HFFc6 (cell line): ENCODE results near the gene ITGB6. TPM values are rescaled to one million over a fixed set of nuclear protein-coding genes. Genes with fewer than 3 reads are reported as not detected.

Source experiments
- DNase-seq: peaks from one replicate; pipeline ENCODE4 v3.0.0-alpha.2; 2018
- H3K27ac Mint-ChIP-seq: 2 replicates; pipeline ENCODE4 v1.8.0; 2020; ENCODE audit warnings: mild to moderate bottlenecking, mixed read lengths
- H3K27me3 Mint-ChIP-seq: 2 replicates; pipeline ENCODE4 v1.8.0; 2021; ENCODE audit warnings: mild to moderate bottlenecking, moderate library complexity, mixed read lengths; ENCODE audit not compliant: insufficient read depth
- H3K36me3 Mint-ChIP-seq: 2 replicates; pipeline ENCODE4 v1.8.0; 2021; ENCODE audit warnings: low read depth, mixed read lengths
- H3K4me1 Mint-ChIP-seq: 2 replicates; pipeline ENCODE4 v1.8.0; 2020; ENCODE audit warnings: low read depth, mixed read lengths
- H3K4me3 Mint-ChIP-seq: 2 replicates; pipeline ENCODE4 v1.8.0; 2020; ENCODE audit warnings: mild to moderate bottlenecking, moderate library complexity, mixed read lengths
- H3K9me3 Mint-ChIP-seq: 2 replicates; pipeline ENCODE4 v1.8.0; 2020; ENCODE audit warnings: mild to moderate bottlenecking, mixed read lengths
- CTCF ChIP-seq: fragments of 200-600 bp; sonication (generic); IDR thresholded peaks from 2 replicates; pipeline ENCODE4 v1.5.0; 2021; ENCODE audit warnings: antibody characterized with exemption, mild to moderate bottlenecking
- total RNA-seq, 6 experiments: library from RNA; stranded (reverse); fragmentation: NEBNext Ultra II Directional; extraction: Animal tissue kit (Norgen Biotek cat#: 25700); gene quantifications; 2 replicates in 1 of 6; 3 replicates in 5 of 6; pipeline ENCODE4 v1.2.3, GENCODE V29; 2021

The ITGB6 gene
- total RNA-seq, 6 experiments from 2014 or later, result 0.33 TPM; not detected in 4

GRCh38 chr2:160180172-160180571 lies 19.9 kb downstream of the ITGB6 start:
- TF ChIP-seq CTCF, result no peak
- Mint-ChIP-seq H3K27ac (no peak overlapping the region), H3K36me3 (no peaks in the 10 kb centered on the region), H3K4me3 (no peak overlapping the region), H3K4me1 (peaks cover 17% of the 10 kb centered on the region), H3K9me3 (peaks cover 4% of the 10 kb centered on the region), H3K27me3 (peaks cover 6% of the 10 kb centered on the region; the same call in 1 of the 2 replicates)
- DNase-seq, result no peak

GRCh38 chr2:160175169-160176134 lies 24.6 kb downstream of the ITGB6 start:
- H3K4me1 Mint-ChIP-seq, result peaks cover 10% of the 10 kb centered on the region
- H3K27me3 Mint-ChIP-seq, result no peaks in the 10 kb centered on the region
- no peaks in the 10 kb centered on the region for H3K9me3 Mint-ChIP-seq
- TF ChIP-seq CTCF, result no peak
- no peaks in the 10 kb centered on the region for H3K36me3 Mint-ChIP-seq
- DNase-seq, result no peak
- H3K27ac Mint-ChIP-seq, result no peak overlapping the region
- no peak overlapping the region for H3K4me3 Mint-ChIP-seq

GRCh38 chr2:160174322-160174721 lies 25.8 kb downstream of the ITGB6 start:
- peaks cover 10% of the 10 kb centered on the region for H3K4me1 Mint-ChIP-seq
- H3K36me3 Mint-ChIP-seq, result no peaks in the 10 kb centered on the region
- H3K4me3 Mint-ChIP-seq, result no peak overlapping the region
- TF ChIP-seq CTCF, result no peak
- no peak for DNase-seq
- no peaks in the 10 kb centered on the region for H3K27me3 Mint-ChIP-seq
- H3K9me3 Mint-ChIP-seq, result no peaks in the 10 kb centered on the region
- H3K27ac Mint-ChIP-seq, result no peak overlapping the region

GRCh38 chr2:160169988-160170387 lies 30.1 kb downstream of the ITGB6 start:
- no peak for TF ChIP-seq CTCF
- no peak overlapping the region for H3K4me3 Mint-ChIP-seq
- H3K9me3 Mint-ChIP-seq, result no peaks in the 10 kb centered on the region
- peaks cover 16% of the 10 kb centered on the region for H3K4me1 Mint-ChIP-seq
- H3K27me3 Mint-ChIP-seq, result no peaks in the 10 kb centered on the region
- H3K27ac Mint-ChIP-seq, result no peak overlapping the region
- no peaks in the 10 kb centered on the region for H3K36me3 Mint-ChIP-seq
- DNase-seq, result no peak

GRCh38 chr2:160169471-160169870 lies 30.6 kb downstream of the ITGB6 start:
- TF ChIP-seq CTCF, result no peak
- no peaks in the 10 kb centered on the region for H3K27me3 Mint-ChIP-seq
- H3K4me1 Mint-ChIP-seq, result peaks cover 16% of the 10 kb centered on the region
- no peaks in the 10 kb centered on the region for H3K36me3 Mint-ChIP-seq
- H3K9me3 Mint-ChIP-seq, result no peaks in the 10 kb centered on the region
- no peak overlapping the region for H3K4me3 Mint-ChIP-seq
- DNase-seq, result no peak
- no peak overlapping the region for H3K27ac Mint-ChIP-seq
